HepG2 (cell line): ENCODE measurements around the gene HIPK2. TPM values are rescaled to one million over a fixed set of nuclear protein-coding genes. Genes with fewer than 3 reads are reported as not detected.
A peak's percentile ranks its signal among the peaks of the same experiment; 100 is the strongest.

Source experiments
- ATAC-seq: fragments of 200-7000 bp; cut with Tn5 transposase; 3 replicates; pipeline ENCODE4 v1.9.1; 2020; ENCODE audit warnings: mild to moderate bottlenecking, moderate library complexity
- BruUV-seq: library from RNA; stranded (reverse); fragments of 400-500 nt; replicated peaks from 2 replicates; lab custom pipeline; 2021; lab: Mats Ljungman, UMichigan
- CTCF ChIA-PET: fragments of 300-600 bp; formaldehyde crosslinking; extraction: SDS; loops from one replicate; lab custom pipeline; 2021; ENCODE audit warnings: low total read pairs, inconsistent platforms, low intra/inter-chr PET ratio; lab: Yijun Ruan, JAX
- POLR2A ChIA-PET: fragments of 350-600 bp; sonication (Branson Sonifier 250); formaldehyde crosslinking; loops from one replicate; lab custom pipeline; 2020; ENCODE audit warnings: antibody characterized with exemption, inconsistent platforms; lab: Yijun Ruan, JAX
- DNase-seq: peaks from one replicate; pipeline ENCODE4 v3.0.0-alpha.2; 2015; ENCODE audit warnings: low spot score
- FAIRE-seq: peaks from 3 replicates; lab custom pipeline; 2011; peaks lifted over from hg19 to GRCh38; lab: Jason Lieb, UNC
- H2AFZ ChIP-seq: one replicate; pipeline ENCODE4 v1.6.1; 2011; ENCODE audit warnings: low read length, inconsistent platforms
- H3K27ac ChIP-seq: fragments of 300-600 bp; 3 replicates; pipeline ENCODE4 v1.8.0; 2011; ENCODE audit warnings: mixed run types, mild to moderate bottlenecking, mixed read lengths, low read length, inconsistent platforms; ENCODE audit not compliant: insufficient read depth; ENCODE audit errors: extremely low read length
- H3K27me3 ChIP-seq, 2 experiments: fragments of 200-600 bp in 1 of 2; 2 replicates in 1 of 2; 3 replicates in 1 of 2; pipeline versions ENCODE4 v1.6.0 to v1.8.0; 2011; ENCODE audit warnings: low read length in 2 of 2, mild to moderate bottlenecking in 2 of 2, moderate library complexity in 2 of 2, inconsistent platforms in 1 of 2; ENCODE audit not compliant: insufficient read depth in 2 of 2, control insufficient read depth in 1 of 2
- H3K36me3 ChIP-seq, 2 experiments: fragments of 200-600 bp in 1 of 2; replicated peaks in 1 of 2; 2 replicates in 1 of 2; 3 replicates in 1 of 2; pipeline versions ENCODE4 v1.5.1 to v1.8.0; 2011; ENCODE audit warnings: low read length in 2 of 2, inconsistent platforms in 1 of 2; ENCODE audit not compliant: insufficient read depth in 2 of 2, control insufficient read depth in 1 of 2
- H3K4me1 ChIP-seq: 2 replicates; pipeline ENCODE4 v1.5.1; 2012; ENCODE audit warnings: low read length, inconsistent platforms; ENCODE audit not compliant: insufficient read depth
- H3K4me2 ChIP-seq: 2 replicates; pipeline ENCODE4 v1.6.0; 2011; ENCODE audit warnings: low read depth, low read length, inconsistent platforms
- H3K4me3 ChIP-seq, 3 experiments: fragments of 200-600 bp in 1 of 3; sonication (generic), shearing (Covaris generic) in 1 of 3; replicated peaks in 1 of 3; 2 replicates each; pipeline ENCODE4 v1.5.1; 2011 to 2016; ENCODE audit warnings: low read length in 3 of 3, inconsistent platforms in 2 of 3, low read depth in 2 of 3, mild to moderate bottlenecking in 2 of 3, control low read depth in 1 of 3, mixed read lengths in 1 of 3; ENCODE audit not compliant: insufficient read depth in 1 of 3
- H3K79me2 ChIP-seq: one replicate; pipeline ENCODE4 v1.6.1; 2011; ENCODE audit warnings: low read length, inconsistent platforms; ENCODE audit not compliant: insufficient read depth
- H3K9ac ChIP-seq: 2 replicates; pipeline ENCODE4 v1.6.0; 2011; ENCODE audit warnings: mild to moderate bottlenecking, low read depth, low read length, inconsistent platforms; ENCODE audit not compliant: insufficient read depth
- H3K9me3 ChIP-seq: 2 replicates; pipeline ENCODE4 v1.5.1; 2012; ENCODE audit warnings: mild to moderate bottlenecking, low read length
- H4K20me1 ChIP-seq: 2 replicates; pipeline ENCODE4 v1.6.0; 2011; ENCODE audit warnings: inconsistent platforms, mild to moderate bottlenecking, low read length, moderate library complexity; ENCODE audit not compliant: insufficient read depth
- KAT8 ChIP-seq: IDR thresholded peaks from 2 replicates; pipeline ENCODE4 v1.6.1; 2016; ENCODE audit warnings: missing genetic modification reagents, missing compliant biosample characterization
- MAFK ChIP-seq, 2 experiments: IDR thresholded peaks in 1 of 2; conservative IDR thresholded peaks in 1 of 2; 2 replicates each; pipeline ENCODE4 v1.6.1; 2011; ENCODE audit warnings: improper control_type of control experiment in 2 of 2, low read length in 2 of 2
- MTA1 ChIP-seq: sonication (generic); formaldehyde crosslinking; IDR thresholded peaks from 2 replicates; pipeline ENCODE4 v1.4.0; 2020; ENCODE audit warnings: missing genetic modification reagents, mild to moderate bottlenecking, borderline replicate concordance
- MZF1 ChIP-seq: sonication (generic); formaldehyde crosslinking; IDR thresholded peaks from 2 replicates; pipeline ENCODE4 v1.8.1; 2023; ENCODE audit warnings: mild to moderate bottlenecking, missing genetic modification reagents, borderline replicate concordance
- NR2F6 ChIP-seq, 2 experiments: IDR thresholded peaks; 2 replicates each; pipeline ENCODE4 v1.6.1; 2016; ENCODE audit warnings: antibody characterized with exemption in 1 of 2, mild to moderate bottlenecking in 1 of 2
- POLR2AphosphoS5 ChIP-seq: IDR thresholded peaks from 2 replicates; pipeline ENCODE4 v1.6.1; 2012; ENCODE audit warnings: low read depth, low read length
- STAG1 ChIP-seq: sonication (generic); formaldehyde crosslinking; IDR thresholded peaks from 2 replicates; pipeline ENCODE4 v1.4.0; 2020; ENCODE audit warnings: missing genetic modification reagents
- TAF1 ChIP-seq: sonication (generic); formaldehyde crosslinking; IDR thresholded peaks from 2 replicates; pipeline ENCODE4 v1.4.0; 2020; ENCODE audit warnings: missing genetic modification reagents
- ZNF263 ChIP-seq: sonication (generic); formaldehyde crosslinking; IDR thresholded peaks from 2 replicates; pipeline ENCODE4 v1.4.0; 2020; ENCODE audit warnings: missing genetic modification reagents
- ZNF629 ChIP-seq: sonication (generic); formaldehyde crosslinking; conservative IDR thresholded peaks from 2 replicates; pipeline ENCODE4 v1.5.0; 2020; ENCODE audit warnings: missing genetic modification reagents
- ZNF709 ChIP-seq: sonication (generic); formaldehyde crosslinking; IDR thresholded peaks from 2 replicates; pipeline ENCODE4 v1.5.0; 2020; ENCODE audit warnings: mild to moderate bottlenecking, missing genetic modification reagents
- WGBS: methylation state at CpG from one replicate; pipeline ENCODE4 v1.1.6; 2017; ENCODE audit warnings: low lambda C conversion rate; 5-methylcytosine and 5-hydroxymethylcytosine counted together
- in situ Hi-C: cut with HindIII; loops from 2 replicates; pipeline ENCODE4 v1.10.0; 2017; ENCODE audit warnings: low pct_unique_long_range_greater_than_20kb; ENCODE audit not compliant: extremely low pct_ligation_motif_present
- intact Hi-C: fragments of 100-400 bp; cut with micrococcal nuclease; formaldehyde crosslinking; loops from one replicate; pipeline ENCODE4 v1.10.0; 2022; ENCODE audit not compliant: unreplicated experiment
- polyA plus RNA-seq, 8 experiments: library from polyadenylated mRNA; depleted of rRNA in 3 of 8; stranded (reverse) in 7 of 8; unstranded in 1 of 8; fragments of >200 nt; fragmentation: Illumina TruSeq in 4 of 8; extraction: Trizol in 4 of 8; gene quantifications; 2 replicates each; pipeline versions ENCODE4 v1.2.1 to v1.2.3, GENCODE V29; 2011 to 2016; ENCODE audit warnings: low read depth in 4 of 8, missing spikeins in 1 of 8, mixed read lengths in 1 of 8; ENCODE audit not compliant: insufficient read depth in 1 of 8
- total RNA-seq, 5 experiments: library from RNA; depleted of rRNA; stranded (reverse); fragments of >200 nt; fragmentation: Illumina TruSeq; extraction: Trizol; gene quantifications; 2 replicates each; pipeline ENCODE4 v1.2.3, GENCODE V29; 2016; ENCODE audit warnings: low read depth in 1 of 5
- TF ChIP-seq, protein P1 (sequence below): sonication (generic); formaldehyde crosslinking; IDR thresholded peaks from 2 replicates; pipeline ENCODE4 v1.5.0; 2020; ENCODE audit warnings: mild to moderate bottlenecking, missing genetic modification reagents, moderate library complexity

The HIPK2 gene
- total and polyA plus RNA-seq, 2 of the 13 experiments (the other 11 are each of a cell fraction or from before 2014, with no cell fraction given) = 14.4 to 20.2 TPM

DNA sequence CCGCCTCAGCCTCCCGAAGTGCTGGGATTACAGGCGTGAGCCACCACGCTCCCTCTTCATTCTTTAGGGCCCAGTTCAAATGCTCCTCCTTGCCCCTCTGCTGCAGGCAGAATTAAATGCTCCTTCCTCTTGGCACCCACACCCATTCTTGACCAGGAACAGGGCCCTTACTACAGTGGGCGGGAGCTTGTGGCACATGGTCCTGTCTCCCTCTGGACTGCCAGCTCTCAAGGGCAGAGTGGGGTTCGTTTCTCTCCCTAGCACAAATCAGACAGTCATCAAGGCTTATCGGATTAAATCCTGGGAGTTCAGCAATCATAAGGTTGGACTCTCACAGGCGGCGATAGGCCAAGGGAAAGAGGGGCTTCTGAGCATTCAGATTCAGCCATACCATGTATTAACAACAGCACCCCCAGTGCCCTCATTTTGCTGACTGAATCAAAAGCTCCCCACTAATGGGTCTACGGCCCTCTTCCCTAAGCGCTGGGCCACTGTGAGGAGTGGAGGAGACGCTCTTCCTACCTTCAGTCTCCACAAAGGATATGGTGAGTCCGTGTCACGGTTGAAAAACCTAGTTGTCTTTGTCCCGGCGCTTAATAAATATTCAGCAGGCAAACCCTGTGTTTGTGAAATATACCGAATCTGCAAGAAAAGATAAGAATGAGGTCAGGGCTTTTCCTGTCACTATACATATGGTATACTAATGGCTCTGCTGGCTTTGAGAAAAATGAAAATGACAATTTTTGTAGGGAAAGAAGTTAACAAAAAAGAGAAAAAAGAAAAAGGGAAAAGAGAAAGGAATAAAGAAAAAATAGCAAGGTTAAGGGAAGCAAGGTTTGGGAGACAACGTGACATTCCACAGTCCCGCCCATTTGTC lies 146.9 kb downstream of the HIPK2 start:
- intact Hi-C loops = no loop called here
- BruUV-seq = no TSS peak
- peaks cover 34 to 79% of the 10 kb centered on the region in 2 experiments for H3K36me3 ChIP-seq
- TF ChIP-seq MAFK (conservative IDR thresholded peaks at IDR 0.05 in 1 of 2, IDR thresholded peaks at IDR 0.05 in 1 of 2; ENCODE audit: low read length in 2 of 2) (peak in 1 of 2 experiments; percentile 29; a peak in 1 of 4 replicates), NR2F6 (IDR thresholded peaks at IDR 0.05) (no peak), NR2F6 (CRISPR knock-in tag; IDR thresholded peaks at IDR 0.05) (no peak)
- TF ChIP-seq, all 625 proteins: peak for 1
- DNase-seq (no peak), FAIRE-seq (no peak), ATAC-seq (no peak)
- H3K4me1 ChIP-seq = no peaks in the 10 kb centered on the region
- ChIA-PET POLR2A (no interaction called here), CTCF (no interaction called here)
- no peak overlapping the region for H3K27ac ChIP-seq
- H3K4me3 ChIP-seq = no peak overlapping the region
- H3K27me3 ChIP-seq = no peaks in the 10 kb centered on the region
- in situ Hi-C loops = no loop called here
- no peaks in the 10 kb centered on the region for H3K79me2 ChIP-seq
- 0 out of 2 replicates have a peak, but pooled peaks cover 4% of the 10 kb centered on the region for H4K20me1 ChIP-seq
- no peak overlapping the region for H3K9ac ChIP-seq
- H3K9me3 ChIP-seq = no peaks in the 10 kb centered on the region
- no peak overlapping the region for H2AFZ ChIP-seq
- no peak overlapping the region for H3K4me2 ChIP-seq
- WGBS = 97% methylated on average over 19 of the region's 19 CpGs

DNA sequence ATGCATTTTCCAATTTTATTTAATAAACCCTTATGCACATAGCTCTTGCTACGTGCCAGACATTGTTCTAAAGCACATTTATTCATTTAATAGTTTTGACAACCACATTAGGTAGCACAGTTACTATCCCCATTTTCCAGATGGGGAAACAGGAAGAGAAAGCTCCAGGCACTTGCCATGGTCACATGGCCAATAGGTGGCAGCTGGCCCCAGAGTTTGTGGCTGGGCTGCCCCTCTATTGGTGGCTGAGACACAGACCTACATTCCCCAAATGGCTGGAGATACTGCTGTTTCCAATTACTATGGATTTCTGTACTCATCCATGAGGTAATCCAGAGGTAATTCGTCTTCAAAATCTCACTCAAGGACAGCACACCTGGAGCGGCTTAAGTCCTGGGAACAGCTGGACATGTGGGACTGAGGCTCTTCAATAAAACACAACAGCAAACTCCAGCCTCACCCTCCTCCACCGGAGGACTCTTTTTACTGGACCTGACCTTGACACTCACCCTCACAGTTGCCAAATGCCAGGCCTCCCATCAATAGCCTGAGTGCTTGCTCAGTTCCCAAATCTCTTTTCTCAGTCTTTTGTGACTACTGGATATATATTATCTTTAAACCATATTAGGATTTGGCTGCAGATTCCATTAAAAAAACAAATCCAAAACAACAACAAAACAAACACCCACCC lies 148.3 kb downstream of the HIPK2 start:
- POLR2A ChIA-PET = no interaction called here
- WGBS = 80% methylated on average over 4 of the region's 4 CpGs
- Histone ChIP-seq H3K36me3 (peaks cover 37 to 83% of the 10 kb centered on the region in 2 experiments), H3K9me3 (no peaks in the 10 kb centered on the region), H3K4me3 (no peak overlapping the region), H3K4me2 (no peak overlapping the region), H3K9ac (no peak overlapping the region), H3K27me3 (no peaks in the 10 kb centered on the region), H4K20me1 (0 out of 2 replicates have a peak, but pooled peaks cover 4% of the 10 kb centered on the region), H2AFZ (no peak overlapping the region), H3K27ac (no peak overlapping the region), H3K79me2 (no peaks in the 10 kb centered on the region), H3K4me1 (no peaks in the 10 kb centered on the region)
- FAIRE-seq = no peak
- in situ Hi-C loops = no loop called here
- intact Hi-C loops = no loop called here
- CTCF ChIA-PET = no interaction called here
- TF ChIP-seq POLR2AphosphoS5 (no peak), ZNF629 (CRISPR knock-in tag) (peak; percentile 67), STAG1 (CRISPR knock-in tag) (peak; percentile 51), MTA1 (CRISPR knock-in tag) (no peak), TAF1 (CRISPR knock-in tag) (no peak), MZF1 (CRISPR knock-in tag) (no peak), ZNF263 (peak; percentile 77; the same call in 1 of the 2 replicates), KAT8 (CRISPR knock-in tag) (no peak), ZNF709 (CRISPR knock-in tag) (no peak)
- TF ChIP-seq, protein P1, sequence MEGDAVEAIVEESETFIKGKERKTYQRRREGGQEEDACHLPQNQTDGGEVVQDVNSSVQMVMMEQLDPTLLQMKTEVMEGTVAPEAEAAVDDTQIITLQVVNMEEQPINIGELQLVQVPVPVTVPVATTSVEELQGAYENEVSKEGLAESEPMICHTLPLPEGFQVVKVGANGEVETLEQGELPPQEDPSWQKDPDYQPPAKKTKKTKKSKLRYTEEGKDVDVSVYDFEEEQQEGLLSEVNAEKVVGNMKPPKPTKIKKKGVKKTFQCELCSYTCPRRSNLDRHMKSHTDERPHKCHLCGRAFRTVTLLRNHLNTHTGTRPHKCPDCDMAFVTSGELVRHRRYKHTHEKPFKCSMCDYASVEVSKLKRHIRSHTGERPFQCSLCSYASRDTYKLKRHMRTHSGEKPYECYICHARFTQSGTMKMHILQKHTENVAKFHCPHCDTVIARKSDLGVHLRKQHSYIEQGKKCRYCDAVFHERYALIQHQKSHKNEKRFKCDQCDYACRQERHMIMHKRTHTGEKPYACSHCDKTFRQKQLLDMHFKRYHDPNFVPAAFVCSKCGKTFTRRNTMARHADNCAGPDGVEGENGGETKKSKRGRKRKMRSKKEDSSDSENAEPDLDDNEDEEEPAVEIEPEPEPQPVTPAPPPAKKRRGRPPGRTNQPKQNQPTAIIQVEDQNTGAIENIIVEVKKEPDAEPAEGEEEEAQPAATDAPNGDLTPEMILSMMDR (CRISPR knock-in tag) = peak; percentile 32
- no TSS peak for BruUV-seq
- no peak for DNase-seq
- ATAC-seq = no peak; the same call in 2 of the 3 replicates
